GM12878 (cell line): Measurements from ENCODE around the gene MAPKAPK3. TPM values are rescaled to one million over a fixed set of nuclear protein-coding genes. Genes with fewer than 3 reads are reported as not detected.

ENCODE experiments used
- ATAC-seq: fragments of 200-7000 bp; cut with Tn5 transposase; 3 replicates; pipeline ENCODE4 v1.9.1; 2020; ENCODE audit warnings: mild to moderate bottlenecking, moderate library complexity
- BruUV-seq: library from RNA; stranded (reverse); fragments of 400-500 nt; replicated peaks from 2 replicates; lab custom pipeline; 2021; lab: Mats Ljungman, UMichigan
- CTCF ChIA-PET: fragments of 300-600 bp; sonication (Branson Sonifier 250); formaldehyde crosslinking; extraction: SDS; loops from one replicate; lab custom pipeline; 2021; ENCODE audit warnings: inconsistent platforms; lab: Yijun Ruan, JAX
- POLR2A ChIA-PET: fragments of 350-600 bp; formaldehyde crosslinking; extraction: SDS; loops from one replicate; lab custom pipeline; 2021; ENCODE audit warnings: inconsistent platforms; lab: Charles Lee
- RAD21 ChIA-PET: fragments of 300-600 bp; sonication (Branson Sonifier 250); formaldehyde crosslinking; loops from one replicate; lab custom pipeline; 2023; ENCODE audit warnings: antibody characterized with exemption; ENCODE audit not compliant: unreplicated experiment; lab: Charles Lee
- SMC1A ChIA-PET: fragments of 300-600 bp; sonication (Branson Sonifier 250); formaldehyde crosslinking; loops from one replicate; lab custom pipeline; 2023; ENCODE audit not compliant: unreplicated experiment, uncharacterized antibody; lab: Charles Lee
- DNase-seq: peaks from one replicate; pipeline ENCODE4 v3.0.0-alpha.2; 2011; ENCODE audit warnings: low read depth, low spot score
- FAIRE-seq: peaks from 3 replicates; lab custom pipeline; 2011; peaks lifted over from hg19 to GRCh38; lab: Jason Lieb, UNC
- H2AFZ ChIP-seq: 2 replicates; pipeline ENCODE4 v1.6.0; 2011; ENCODE audit warnings: low read depth, low read length, control low read depth; ENCODE audit not compliant: control insufficient read depth
- H3K27ac ChIP-seq: 2 replicates; pipeline ENCODE4 v1.5.1; 2011; ENCODE audit warnings: control low read depth; ENCODE audit not compliant: control insufficient read depth, insufficient read depth
- H3K27me3 ChIP-seq, 2 experiments: replicated peaks in 1 of 2; 2 replicates each; pipeline versions ENCODE4 v1.6.0 to v1.6.1; 2011; ENCODE audit warnings: low read length in 1 of 2; ENCODE audit not compliant: control insufficient read depth in 2 of 2, insufficient read depth in 2 of 2
- H3K36me3 ChIP-seq, 2 experiments: 2 replicates each; pipeline ENCODE4 v1.5.1; 2011; ENCODE audit warnings: low read length in 1 of 2; ENCODE audit not compliant: control insufficient read depth in 2 of 2, insufficient read depth in 2 of 2
- H3K4me1 ChIP-seq: 2 replicates; pipeline ENCODE4 v1.6.1; 2011; ENCODE audit warnings: mild to moderate bottlenecking, low read length, moderate library complexity, mixed read lengths; ENCODE audit not compliant: control insufficient read depth, insufficient read depth
- H3K4me2 ChIP-seq: 2 replicates; pipeline ENCODE4 v1.6.0; 2011; ENCODE audit warnings: control low read depth; ENCODE audit not compliant: control insufficient read depth, insufficient read depth
- H3K4me3 ChIP-seq: fragments of 200-600 bp; sonication (generic); 2 replicates; pipeline ENCODE4 v1.5.1; 2016
- H3K79me2 ChIP-seq: 2 replicates; pipeline ENCODE4 v1.6.0; 2011; ENCODE audit warnings: low read length; ENCODE audit not compliant: control insufficient read depth, insufficient read depth
- H3K9ac ChIP-seq: 2 replicates; pipeline ENCODE4 v1.8.0; 2011; ENCODE audit warnings: low read length, control low read depth, mixed read lengths; ENCODE audit not compliant: control insufficient read depth, insufficient read depth
- H3K9me3 ChIP-seq: replicated peaks from 3 replicates; pipeline ENCODE4 v1.5.1; 2011; ENCODE audit warnings: mild to moderate bottlenecking, low read length; ENCODE audit not compliant: control insufficient read depth, insufficient read depth
- H4K20me1 ChIP-seq: 2 replicates; pipeline ENCODE4 v1.6.0; 2011; ENCODE audit not compliant: control insufficient read depth, insufficient read depth
- CHD1 ChIP-seq: IDR thresholded peaks from 2 replicates; pipeline ENCODE4 v1.6.1; 2012; ENCODE audit warnings: low read depth, low read length, improper control_type of control experiment
- CHD4 ChIP-seq: fragments of 200-600 bp; sonication (generic); IDR thresholded peaks from 2 replicates; pipeline ENCODE4 v1.6.1; 2016; ENCODE audit warnings: mild to moderate bottlenecking
- DPF2 ChIP-seq: fragments of 450-650 bp; IDR thresholded peaks from 2 replicates; pipeline ENCODE4 v1.6.1; 2017; ENCODE audit warnings: mild to moderate bottlenecking
- HCFC1 ChIP-seq: fragments of 150-350 bp; IDR thresholded peaks from 2 replicates; pipeline ENCODE4 v1.6.1; 2014; ENCODE audit warnings: low read length
- JUND ChIP-seq: IDR thresholded peaks from 2 replicates; pipeline ENCODE4 v1.6.1; 2012; ENCODE audit warnings: low read depth, mild to moderate bottlenecking, low read length, improper control_type of control experiment, moderate library complexity
- MTA3 ChIP-seq: IDR thresholded peaks from 2 replicates; pipeline ENCODE4 v1.6.1; 2012; ENCODE audit warnings: low read length, inconsistent platforms, borderline replicate concordance
- NBN ChIP-seq: fragments of 450-650 bp; IDR thresholded peaks from 2 replicates; pipeline ENCODE4 v1.6.1; 2016
- NFYB ChIP-seq: IDR thresholded peaks from 2 replicates; pipeline ENCODE4 v1.6.1; 2011; ENCODE audit warnings: low read depth, mild to moderate bottlenecking, low read length, improper control_type of control experiment, moderate library complexity; ENCODE audit not compliant: insufficient read depth
- PKNOX1 ChIP-seq: fragments of 450-650 bp; IDR thresholded peaks from 2 replicates; pipeline ENCODE4 v1.6.1; 2016; ENCODE audit warnings: mild to moderate bottlenecking
- POU2F2 ChIP-seq: IDR thresholded peaks from 3 replicates; pipeline ENCODE4 v1.6.1; 2011; ENCODE audit warnings: low read depth, mild to moderate bottlenecking, low read length, borderline replicate concordance
- RAD21 ChIP-seq: IDR thresholded peaks from 2 replicates; pipeline ENCODE4 v1.6.1; 2011; ENCODE audit warnings: mild to moderate bottlenecking, low read depth, low read length, moderate library complexity; ENCODE audit not compliant: insufficient read depth
- RBBP5 ChIP-seq: fragments of 200-600 bp; sonication (generic); conservative IDR thresholded peaks from 2 replicates; pipeline ENCODE4 v1.6.1; 2016
- TCF7 ChIP-seq: IDR thresholded peaks from 2 replicates; pipeline ENCODE4 v1.6.1; 2014; ENCODE audit warnings: antibody characterized with exemption, borderline replicate concordance
- USF2 ChIP-seq: IDR thresholded peaks from 2 replicates; pipeline ENCODE4 v1.6.1; 2011; ENCODE audit warnings: low read depth, low read length, improper control_type of control experiment, borderline replicate concordance
- YBX1 ChIP-seq: fragments of 450-650 bp; IDR thresholded peaks from 2 replicates; pipeline ENCODE4 v1.6.1; 2016; ENCODE audit warnings: antibody characterized with exemption
- YY1 ChIP-seq: IDR thresholded peaks from 2 replicates; pipeline ENCODE4 v1.6.1; 2011; ENCODE audit warnings: low read depth, mild to moderate bottlenecking, low read length
- ZBTB33 ChIP-seq: fragments of 450-650 bp; IDR thresholded peaks from 2 replicates; pipeline ENCODE4 v1.6.1; 2017; ENCODE audit warnings: mild to moderate bottlenecking
- WGBS: methylation state at CpG from one replicate; pipeline ENCODE4 v1.1.6; 2016; ENCODE audit warnings: low lambda C conversion rate; ENCODE audit not compliant: insufficient replicate concordance, insufficient coverage; ENCODE audit errors: missing lambda C conversion rate; 5-methylcytosine and 5-hydroxymethylcytosine counted together
- in situ Hi-C: fragments of 300-500 bp; cut with MboI; formaldehyde crosslinking; loops from 9 replicates; pipeline ENCODE4 v1.14.3; 2018; ENCODE audit warnings: mixed read lengths
- intact Hi-C: fragments of 100-400 bp; cut with micrococcal nuclease; formaldehyde crosslinking; loops from one replicate; pipeline ENCODE4 v1.14.2; 2022; ENCODE audit not compliant: unreplicated experiment
- polyA plus RNA-seq, 11 experiments: library from polyadenylated mRNA; depleted of rRNA in 4 of 11; unstranded in 6 of 11; stranded (reverse) in 5 of 11; fragments of >200 nt; fragmentation: Nextera tagmentation in 4 of 11; fragmentation: Illumina TruSeq in 1 of 11; extraction: Ambion mirVana in 4 of 11; extraction: Trizol in 1 of 11; gene quantifications; 1 replicate in 1 of 11; 2 replicates in 10 of 11; pipeline versions ENCODE4 v1.2.1 to v1.2.3, GENCODE V29; 2011 to 2016; ENCODE audit warnings: inconsistent platforms in 2 of 11, missing spikeins in 2 of 11, low read depth in 1 of 11
- total RNA-seq, 4 experiments: library from RNA; depleted of rRNA in 3 of 4; stranded (reverse); fragments of >200 nt in 3 of 4; fragmentation: Illumina TruSeq in 1 of 4; extraction: Trizol in 1 of 4; gene quantifications; 2 replicates each; pipeline versions ENCODE4 v1.2.1 to v1.2.3, GENCODE V29; 2013 to 2021

The MAPKAPK3 gene
- total and polyA plus RNA-seq, 10 of the 15 experiments (the other 5 are each of a cell fraction or from before 2014, with no cell fraction given), result 7.9 to 66.0 (median 39.0) TPM

- Histone ChIP-seq H3K27me3 (peaks cover 9 to 29% of the 10 kb centered on the region in 2 experiments), H3K79me2 (no peaks in the 10 kb centered on the region), H3K4me2 (no peak overlapping the region), H3K27ac (no peak overlapping the region), H3K4me3 (no peak overlapping the region), H4K20me1 (no peaks in the 10 kb centered on the region; the same call in 1 of the 2 replicates), H3K36me3 (no peaks in the 10 kb centered on the region), H3K9ac (no peak overlapping the region), H3K9me3 (no peaks in the 10 kb centered on the region), H3K4me1 (no peaks in the 10 kb centered on the region), H2AFZ (no peak overlapping the region)
- ChIA-PET CTCF (no interaction called here), SMC1A (no interaction called here), POLR2A (no interaction called here), RAD21 (no interaction called here)
- BruUV-seq, result no TSS peak
- no peak for DNase-seq
- no peak for ATAC-seq
- no peak for TF ChIP-seq MTA3
- TF ChIP-seq ZBTB33, result no peak
- no peak for TF ChIP-seq DPF2
- TF ChIP-seq CHD1, result no peak
- WGBS, result 41% methylated on average over 3 of the region's 3 CpGs
- in situ Hi-C loops, result no loop called here
- intact Hi-C loops, result no loop called here
- FAIRE-seq, result no peak
Observed at GRCh38 chr3:50672656-50673055, 55.7 kb downstream of the MAPKAPK3 start.

GRCh38 chr3:50673931-50674330, 57.0 kb downstream of the MAPKAPK3 start:
- intact Hi-C loops, result no loop called here
- no peaks in the 10 kb centered on the region for H3K79me2 ChIP-seq
- ChIA-PET SMC1A (no interaction called here), POLR2A (interaction anchor here (0.5 kb wide), 1 partner anchor 1187 kb away, joined by 3 read pairs; the partner anchor contains the start of gene IQCF2), RAD21 (no interaction called here), CTCF (interaction anchor here (0.9 kb wide), 1 partner anchor 298 kb away, joined by 3 read pairs; no protein-coding TSS in a partner anchor)
- 33% methylated on average over 3 of the region's 3 CpGs for WGBS
- H3K9me3 ChIP-seq, result no peaks in the 10 kb centered on the region
- DNase-seq (no peak), FAIRE-seq (no peak), ATAC-seq (no peak)
- no peaks in the 10 kb centered on the region for H3K4me1 ChIP-seq
- in situ Hi-C loops, result no loop called here
- no peak overlapping the region for H3K4me3 ChIP-seq
- H3K27me3 ChIP-seq, result peaks cover 9 to 30% of the 10 kb centered on the region in 2 experiments
- TF ChIP-seq YY1 (no peak), NFYB (no peak), JUND (no peak), USF2 (no peak), POU2F2 (no peak), YBX1 (no peak), RAD21 (no peak), PKNOX1 (no peak), HCFC1 (no peak), CHD4 (no peak), TCF7 (no peak), NBN (no peak), RBBP5 (no peak)
- H3K36me3 ChIP-seq, result no peaks in the 10 kb centered on the region
- H2AFZ ChIP-seq, result no peak overlapping the region
- H3K27ac ChIP-seq, result no peak overlapping the region
- no peaks in the 10 kb centered on the region; the same call in 1 of the 2 replicates for H4K20me1 ChIP-seq
- no peak overlapping the region for H3K4me2 ChIP-seq
- no peak overlapping the region for H3K9ac ChIP-seq
- no TSS peak for BruUV-seq
